Parathyroid adenoma (tissue), 2 donors: ENCODE data around the gene CPO.

Experiments used
- H2AFZ ChIP-seq: fragments of 300-600 bp; sonication (generic); one replicate; pipeline ENCODE4 v1.7.0; 2017; ENCODE audit warnings: antibody characterized with exemption, mild to moderate bottlenecking
- H3K27ac ChIP-seq: fragments of 300-600 bp; sonication (generic); one replicate; pipeline ENCODE4 v1.7.0; 2017
- H3K27me3 ChIP-seq: fragments of 300-600 bp; sonication (generic); one replicate; pipeline ENCODE4 v1.7.0; 2017; ENCODE audit warnings: low read length; ENCODE audit not compliant: control insufficient read depth, insufficient read depth
- H3K36me3 ChIP-seq: fragments of 300-600 bp; sonication (generic); one replicate; pipeline ENCODE4 v1.7.0; 2017; ENCODE audit warnings: low read length; ENCODE audit not compliant: control insufficient read depth, insufficient read depth
- H3K4me1 ChIP-seq: fragments of 300-600 bp; sonication (generic); one replicate; pipeline ENCODE4 v1.7.0; 2017; ENCODE audit warnings: control low read depth
- H3K4me2 ChIP-seq: fragments of 300-600 bp; sonication (generic); one replicate; pipeline ENCODE4 v1.7.0; 2017; ENCODE audit warnings: low read length
- H3K4me3 ChIP-seq: fragments of 300-600 bp; sonication (generic); one replicate; pipeline ENCODE4 v1.7.0; 2017; ENCODE audit warnings: low read depth, low read length
- H3K79me2 ChIP-seq: fragments of 300-600 bp; sonication (generic); one replicate; pipeline ENCODE4 v1.7.0; 2017; ENCODE audit warnings: control low read depth
- H3K9ac ChIP-seq: fragments of 300-600 bp; sonication (generic); one replicate; pipeline ENCODE4 v1.7.0; 2017; ENCODE audit warnings: mild to moderate bottlenecking
- H3K9me3 ChIP-seq: fragments of 300-600 bp; sonication (generic); one replicate; pipeline ENCODE4 v1.7.0; 2017; ENCODE audit warnings: low read length; ENCODE audit not compliant: control insufficient read depth
- CTCF ChIP-seq: fragments of 300-600 bp; sonication (generic); IDR thresholded peaks from one replicate; pipeline ENCODE4 v1.7.0; 2017; ENCODE audit warnings: antibody characterized with exemption, mild to moderate bottlenecking
- donor health status: primary hyperparathyroidism.

CPO gene

GRCh38 chr2:206982360-206982955 is 43.1 kb downstream of the CPO start:
- H3K27me3 ChIP-seq, result no peaks in the 10 kb centered on the region
- H3K4me2 ChIP-seq, result no peak overlapping the region
- H3K9ac ChIP-seq, result no peak overlapping the region
- H3K9me3 ChIP-seq, result no peaks in the 10 kb centered on the region
- no peak overlapping the region for H3K4me3 ChIP-seq
- H3K4me1 ChIP-seq, result peaks cover 27% of the 10 kb centered on the region
- H3K36me3 ChIP-seq, result no peaks in the 10 kb centered on the region
- peak overlapping the region; percentile 51 for H2AFZ ChIP-seq
- H3K79me2 ChIP-seq, result no peaks in the 10 kb centered on the region
- TF ChIP-seq CTCF, result no peak
- no peak overlapping the region for H3K27ac ChIP-seq

GRCh38 chr2:206983161-206983859 is 44.0 kb downstream of the CPO start:
- Histone ChIP-seq H3K27me3 (no peaks in the 10 kb centered on the region), H3K27ac (no peak overlapping the region), H3K9ac (no peak overlapping the region), H2AFZ (peak overlapping the region; percentile 51), H3K79me2 (no peaks in the 10 kb centered on the region), H3K4me2 (no peak overlapping the region), H3K36me3 (no peaks in the 10 kb centered on the region), H3K9me3 (no peaks in the 10 kb centered on the region), H3K4me3 (no peak overlapping the region), H3K4me1 (peaks cover 32% of the 10 kb centered on the region)
- TF ChIP-seq CTCF, result no peak

GRCh38 chr2:206984206-206984605 is 44.9 kb downstream of the CPO start:
- no peaks in the 10 kb centered on the region for H3K9me3 ChIP-seq
- H3K4me3 ChIP-seq, result no peak overlapping the region
- H3K4me1 ChIP-seq, result peaks cover 32% of the 10 kb centered on the region
- H3K4me2 ChIP-seq, result no peak overlapping the region
- H3K27me3 ChIP-seq, result no peaks in the 10 kb centered on the region
- H3K36me3 ChIP-seq, result no peaks in the 10 kb centered on the region
- no peak for TF ChIP-seq CTCF
- no peak overlapping the region for H3K27ac ChIP-seq
- no peak overlapping the region for H2AFZ ChIP-seq
- no peak overlapping the region for H3K9ac ChIP-seq
- no peaks in the 10 kb centered on the region for H3K79me2 ChIP-seq

GRCh38 chr2:206986943-206987342 is 47.6 kb downstream of the CPO start:
- no peak overlapping the region for H3K27ac ChIP-seq
- H3K79me2 ChIP-seq, result no peaks in the 10 kb centered on the region
- H3K27me3 ChIP-seq, result no peaks in the 10 kb centered on the region
- no peak overlapping the region for H3K9ac ChIP-seq
- no peak overlapping the region for H3K4me2 ChIP-seq
- peak overlapping the region; percentile 9 for H2AFZ ChIP-seq
- H3K36me3 ChIP-seq, result no peaks in the 10 kb centered on the region
- no peak for TF ChIP-seq CTCF
- peaks cover 28% of the 10 kb centered on the region for H3K4me1 ChIP-seq
- H3K9me3 ChIP-seq, result no peaks in the 10 kb centered on the region
- no peak overlapping the region for H3K4me3 ChIP-seq

GRCh38 chr2:206987810-206988209 is 48.5 kb downstream of the CPO start:
- Histone ChIP-seq H3K4me2 (no peak overlapping the region), H2AFZ (peak overlapping the region; percentile 13), H3K79me2 (no peaks in the 10 kb centered on the region), H3K27ac (no peak overlapping the region), H3K27me3 (no peaks in the 10 kb centered on the region), H3K4me1 (peaks cover 20% of the 10 kb centered on the region), H3K36me3 (no peaks in the 10 kb centered on the region), H3K9ac (no peak overlapping the region), H3K4me3 (no peak overlapping the region), H3K9me3 (no peaks in the 10 kb centered on the region)
- TF ChIP-seq CTCF, result no peak
